Heart right ventricle (tissue), 16 donors: ENCODE results near the gene CHCHD4. TPM values are rescaled to one million over a fixed set of nuclear protein-coding genes. Genes with fewer than 3 reads are reported as not detected.

Experiments
- ATAC-seq, 8 donors: fragments of 200-7000 bp; cut with Tn5 transposase; one replicate each; pipeline ENCODE4 v1.9.1; 2020; ENCODE audit warnings: mild to moderate bottlenecking in 8 of 8, moderate library complexity in 8 of 8, moderate number of reproducible peaks in 1 of 8
- DNase-seq, 2 donors: peaks; one replicate each; pipeline ENCODE4 v3.0.0-alpha.2; 2020
- H3K27ac ChIP-seq, 10 donors: fragments of 200-600 bp; sonication (generic) in 2 of 10; one replicate each; pipeline versions ENCODE4 v1.5.0 to v1.8.0; 2020 to 2022; ENCODE audit warnings: mild to moderate bottlenecking in 3 of 10
- H3K27me3 ChIP-seq, 7 donors: fragments of 200-600 bp; one replicate each; pipeline ENCODE4 v1.8.0; 2021 to 2022; ENCODE audit warnings: mild to moderate bottlenecking in 2 of 7
- H3K36me3 ChIP-seq, 9 donors: fragments of 200-600 bp; sonication (generic) in 1 of 9; one replicate each; pipeline versions ENCODE4 v1.5.0 to v1.8.0; 2020 to 2022; ENCODE audit warnings: mild to moderate bottlenecking in 2 of 9
- H3K4me1 ChIP-seq, 9 donors: fragments of 200-600 bp; sonication (generic) in 1 of 9; one replicate each; pipeline versions ENCODE4 v1.5.0 to v1.8.0; 2020 to 2022; ENCODE audit warnings: mild to moderate bottlenecking in 4 of 9
- H3K4me3 ChIP-seq, 10 donors: fragments of 200-600 bp; sonication (generic) in 2 of 10; one replicate each; pipeline versions ENCODE4 v1.5.0 to v1.8.0; 2020 to 2022; ENCODE audit warnings: mild to moderate bottlenecking in 7 of 10, moderate library complexity in 2 of 10
- H3K9me3 ChIP-seq, 11 donors: fragments of 200-600 bp in 10 of 11; sonication (generic) in 2 of 11; one replicate each; pipeline versions ENCODE4 v1.5.0 to v1.8.0; 2013 to 2022; ENCODE audit warnings: mild to moderate bottlenecking in 2 of 11, control low read depth in 1 of 11, moderate library complexity in 1 of 11
- CTCF ChIP-seq, 9 donors: fragments of 200-600 bp; sonication (generic) in 2 of 9; IDR thresholded peaks; one replicate each; pipeline versions ENCODE4 v1.5.0 to v1.8.0; 2021 to 2022; ENCODE audit warnings: antibody characterized with exemption in 9 of 9, mild to moderate bottlenecking in 5 of 9, moderate library complexity in 1 of 9
- WGBS, 2 donors: extraction: QIAGEN DNeasy Blood & Tissue Kit; methylation state at CpG; one replicate each; pipeline ENCODE4 v1.1.7; 2013; ENCODE audit warnings: inconsistent platforms in 1 of 2; 5-methylcytosine and 5-hydroxymethylcytosine counted together
- intact Hi-C, 10 donors: fragments of 100-400 bp; cut with DNase I; formaldehyde crosslinking; loops; one replicate each; pipeline versions ENCODE4 v1.11.1 to v1.14.2; 2022
- polyA plus RNA-seq, 2 donors: library from polyadenylated mRNA; stranded (reverse); fragments of 200-250 nt; gene quantifications; one replicate each; pipeline ENCODE4 v1.2.3, GENCODE V29; 2013
- total RNA-seq, 10 donors: library from RNA; stranded (reverse); fragmentation: NEBNext Ultra II Directional in 3 of 10; extraction: Animal tissue kit (Norgen Biotek cat#: 25700) in 3 of 10; gene quantifications; one replicate each; pipeline versions ENCODE4 v1.2.1 to v1.2.4, GENCODE V29; 2021 to 2023
- donor health status: Arrhythmogenic right ventricular cardiomyopathy.
- donor health status: ischemic (EF 13 %, LVEDD 7.1; RV severe dilation, severe dysfunction).
- donor health status: healthy with polysubstance abuse.
- donor health status: DM: no; HTN: yes; CAD: no.
- donor health status: DM: no; HTN: no; CAD: no.
- donor health status: ischemic (EF 25% LVEDD 6.9; RV normal size, moderate dysfunction).
- donor health status: ischemic (EF 25% LVEDD 5.7; RV mildly dilated, moderate dysfunction).
- donor health status: healthy.
- donor health status: DM: yes; HTN: yes; CAD: no.
- donor health status: Ischemic cardiomyopathy.
- donor health status: ischemic (EF 35%, LVEDD 5.7; RV mildly dilated, moderate dysfunction).
- donor health status: nonischemic (EF 11% LVEDD 7.7; RV severe dilation, severe dysfunction).
- donor health status: DM: yes; HTN: yes; CAD: no.
- donor health status: PGD.
- donor health status: ischemic (EF 29% LVEDD 5.4; RV normal size, mild dysfunction).
- donor health status: nonischemic (EF 23%, LVEDD 6.1; RV moderate dilation, normal function).

The CHCHD4 gene
- total and polyA plus RNA-seq, 12 donors: 18.0 to 37.2 (median 26.6) TPM

GRCh38 chr3:14156843-14157561 is 32.3 kb upstream of the CHCHD4 start:
- DNase-seq: no peak
- no peaks in the 10 kb centered on the region for H3K4me1 ChIP-seq
- no peaks in the 10 kb centered on the region for H3K27me3 ChIP-seq
- H3K27ac ChIP-seq: no peak overlapping the region
- no peak overlapping the region for H3K4me3 ChIP-seq
- peaks cover 0 to 15% (median 9%) of the 10 kb centered on the region in 11 donors for H3K9me3 ChIP-seq
- H3K36me3 ChIP-seq: peaks cover 9 to 98% (median 62%) of the 10 kb centered on the region in 9 donors
- intact Hi-C loops: no loop called here
- no peak for ATAC-seq
- WGBS, 2 donors: 95 to 96% methylated on average over 13 of the region's 13 CpGs
- no peak for TF ChIP-seq CTCF (IDR thresholded peaks at IDR 0.05)

GRCh38 chr3:14156201-14156600 is 31.5 kb upstream of the CHCHD4 start:
- DNase-seq (no peak), ATAC-seq (no peak)
- Histone ChIP-seq H3K27me3 (no peaks in the 10 kb centered on the region), H3K27ac (no peak overlapping the region), H3K4me1 (no peaks in the 10 kb centered on the region), H3K4me3 (no peak overlapping the region), H3K36me3 (peaks cover 9 to 100% (median 63%) of the 10 kb centered on the region in 9 donors), H3K9me3 (peaks cover 0 to 6% (median 3%) of the 10 kb centered on the region in 11 donors)
- 95 to 97% methylated on average over 7 of the region's 7 CpGs for WGBS, 2 donors
- intact Hi-C loops: no loop called here
- TF ChIP-seq CTCF (IDR thresholded peaks at IDR 0.05): no peak

- Histone ChIP-seq H3K36me3 (peaks cover 9 to 100% (median 52%) of the 10 kb centered on the region in 9 donors), H3K9me3 (no peaks in the 10 kb centered on the region), H3K27me3 (no peaks in the 10 kb centered on the region), H3K27ac (no peak overlapping the region), H3K4me1 (no peaks in the 10 kb centered on the region), H3K4me3 (no peak overlapping the region)
- WGBS, 2 donors: 89% methylated on average over 7 of the region's 7 CpGs
- TF ChIP-seq CTCF (IDR thresholded peaks at IDR 0.05): no peak
- ATAC-seq (no peak), DNase-seq (no peak)
- intact Hi-C loops: no loop called here
Observed at GRCh38 chr3:14154895-14155440, 30.3 kb upstream of the CHCHD4 start.

GRCh38 chr3:14154276-14154675 is 29.6 kb upstream of the CHCHD4 start:
- no peak for ATAC-seq
- Histone ChIP-seq H3K4me3 (no peak overlapping the region), H3K27me3 (no peaks in the 10 kb centered on the region), H3K4me1 (no peaks in the 10 kb centered on the region), H3K9me3 (no peaks in the 10 kb centered on the region), H3K36me3 (peaks cover 9 to 95% (median 47%) of the 10 kb centered on the region in 9 donors), H3K27ac (no peak overlapping the region)
- no peak for TF ChIP-seq CTCF (IDR thresholded peaks at IDR 0.05)
- intact Hi-C loops: no loop called here
- no peak for DNase-seq
- WGBS, 2 donors: 89 to 90% methylated on average over 5 of the region's 5 CpGs
